Osteoblast (primary cell): ENCODE data around the gene SYNE1. TPM values are rescaled to one million over a fixed set of nuclear protein-coding genes. Genes with fewer than 3 reads are reported as not detected.
A peak's percentile ranks its signal among the peaks of the same experiment; 100 is the strongest.

ENCODE experiments used
- DNase-seq: peaks from one replicate; pipeline ENCODE4 v3.0.0; 2011; ENCODE audit warnings: low spot score, mixed read lengths; ENCODE audit not compliant: insufficient read length; ENCODE audit errors: missing footprints
- H2AFZ ChIP-seq: 2 replicates; pipeline ENCODE4 v1.6.0; 2011; ENCODE audit warnings: mild to moderate bottlenecking, low read length
- H3K27ac ChIP-seq: 2 replicates; pipeline ENCODE4 v1.5.1; 2011; ENCODE audit warnings: mild to moderate bottlenecking, low read depth, low read length, moderate library complexity
- H3K27me3 ChIP-seq: 2 replicates; pipeline ENCODE4 v1.6.0; 2012; ENCODE audit warnings: mild to moderate bottlenecking, control low read depth, inconsistent platforms, low read length, moderate library complexity; ENCODE audit not compliant: insufficient read depth
- H3K36me3 ChIP-seq: 2 replicates; pipeline ENCODE4 v1.5.1; 2011; ENCODE audit warnings: mild to moderate bottlenecking, low read length, control low read depth, moderate library complexity; ENCODE audit not compliant: insufficient read depth
- H3K4me1 ChIP-seq: 2 replicates; pipeline ENCODE4 v1.5.1; 2011; ENCODE audit warnings: mild to moderate bottlenecking, low read length, control low read depth, moderate library complexity; ENCODE audit not compliant: insufficient read depth
- H3K4me2 ChIP-seq: 2 replicates; pipeline ENCODE4 v1.6.0; 2011; ENCODE audit warnings: mild to moderate bottlenecking, low read length; ENCODE audit not compliant: insufficient read depth
- H3K4me3 ChIP-seq: fragments of 200-600 bp; sonication (generic); 3 replicates; pipeline ENCODE4 v1.5.1; 2012; ENCODE audit warnings: mild to moderate bottlenecking, low read length, inconsistent platforms; ENCODE audit not compliant: insufficient read depth
- H3K79me2 ChIP-seq: 2 replicates; pipeline ENCODE4 v1.6.0; 2012; ENCODE audit warnings: mild to moderate bottlenecking, low read length, control low read depth, inconsistent platforms; ENCODE audit not compliant: insufficient read depth
- H3K9me3 ChIP-seq: 2 replicates; pipeline ENCODE4 v1.5.1; 2011; ENCODE audit warnings: low read depth, low read length, control low read depth
- H4K20me1 ChIP-seq: 2 replicates; pipeline ENCODE4 v1.6.0; 2012; ENCODE audit warnings: mild to moderate bottlenecking, low read length, control low read depth; ENCODE audit not compliant: insufficient read depth
- total RNA-seq: library from RNA; depleted of rRNA; stranded (reverse); fragments of >200 nt; gene quantifications from 2 replicates; pipeline ENCODE4 v1.2.3, GENCODE V29; 2012
- TF ChIP-seq, protein P1 (sequence below): IDR thresholded peaks from 2 replicates; pipeline ENCODE4 v1.5.1; 2011; ENCODE audit warnings: mild to moderate bottlenecking, low read depth, low read length, moderate library complexity; ENCODE audit errors: extremely low read depth

SYNE1 gene
- total RNA-seq, 1 donor: 240 TPM

DNA sequence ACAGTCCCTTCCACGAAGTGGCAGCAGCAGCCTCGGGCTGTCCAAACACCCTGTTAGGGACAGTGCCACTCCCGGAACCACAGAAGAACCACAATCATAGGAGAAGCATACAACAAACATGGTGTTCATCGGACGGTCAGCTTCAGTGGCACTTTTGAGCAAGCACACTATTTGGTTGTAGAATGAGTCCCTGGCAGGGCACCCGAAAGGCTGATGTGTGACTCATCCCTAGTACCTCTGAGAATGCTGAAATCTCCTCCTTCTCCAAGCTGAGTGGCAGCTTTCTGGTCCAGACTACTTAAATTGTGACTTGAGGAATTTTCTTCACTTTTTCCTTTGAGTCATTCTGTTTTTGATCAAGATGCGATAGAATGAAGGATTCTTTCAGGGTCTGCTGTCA is 547.2 kb downstream of the SYNE1 start:
- TF ChIP-seq, protein P1, sequence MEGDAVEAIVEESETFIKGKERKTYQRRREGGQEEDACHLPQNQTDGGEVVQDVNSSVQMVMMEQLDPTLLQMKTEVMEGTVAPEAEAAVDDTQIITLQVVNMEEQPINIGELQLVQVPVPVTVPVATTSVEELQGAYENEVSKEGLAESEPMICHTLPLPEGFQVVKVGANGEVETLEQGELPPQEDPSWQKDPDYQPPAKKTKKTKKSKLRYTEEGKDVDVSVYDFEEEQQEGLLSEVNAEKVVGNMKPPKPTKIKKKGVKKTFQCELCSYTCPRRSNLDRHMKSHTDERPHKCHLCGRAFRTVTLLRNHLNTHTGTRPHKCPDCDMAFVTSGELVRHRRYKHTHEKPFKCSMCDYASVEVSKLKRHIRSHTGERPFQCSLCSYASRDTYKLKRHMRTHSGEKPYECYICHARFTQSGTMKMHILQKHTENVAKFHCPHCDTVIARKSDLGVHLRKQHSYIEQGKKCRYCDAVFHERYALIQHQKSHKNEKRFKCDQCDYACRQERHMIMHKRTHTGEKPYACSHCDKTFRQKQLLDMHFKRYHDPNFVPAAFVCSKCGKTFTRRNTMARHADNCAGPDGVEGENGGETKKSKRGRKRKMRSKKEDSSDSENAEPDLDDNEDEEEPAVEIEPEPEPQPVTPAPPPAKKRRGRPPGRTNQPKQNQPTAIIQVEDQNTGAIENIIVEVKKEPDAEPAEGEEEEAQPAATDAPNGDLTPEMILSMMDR: no peak
- no peaks in the 10 kb centered on the region for H3K9me3 ChIP-seq
- H3K4me3 ChIP-seq: no peak overlapping the region
- peak overlapping the region; percentile 79 for H2AFZ ChIP-seq
- peak overlapping the region; percentile 17 for H3K27ac ChIP-seq
- H3K4me1 ChIP-seq: peaks cover 28% of the 10 kb centered on the region
- DNase-seq: no peak
- H4K20me1 ChIP-seq: no peaks in the 10 kb centered on the region
- no peaks in the 10 kb centered on the region for H3K27me3 ChIP-seq
- H3K79me2 ChIP-seq: no peaks in the 10 kb centered on the region
- peak overlapping the region; percentile 59 for H3K4me2 ChIP-seq
- no peaks in the 10 kb centered on the region for H3K36me3 ChIP-seq

DNA sequence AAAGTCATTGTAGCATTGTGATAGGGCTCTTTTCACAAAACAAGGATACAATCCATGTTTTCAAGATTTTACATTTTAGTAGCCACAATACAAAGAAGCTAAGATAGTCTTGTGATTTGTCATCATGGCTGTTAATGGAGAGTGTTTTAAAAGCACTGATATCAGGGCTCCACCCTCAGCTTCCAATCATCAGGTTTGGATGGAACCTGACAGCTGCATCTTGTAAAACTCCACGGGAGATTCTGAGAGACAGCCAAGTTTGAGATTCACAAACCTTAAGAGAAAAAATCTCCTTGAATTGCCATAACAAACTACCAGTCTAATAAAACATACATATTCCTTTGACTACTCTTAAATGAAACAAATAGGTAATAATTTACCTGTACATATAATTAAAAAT is 549.5 kb downstream of the SYNE1 start:
- Histone ChIP-seq H4K20me1 (no peaks in the 10 kb centered on the region), H3K36me3 (no peaks in the 10 kb centered on the region), H3K27me3 (no peaks in the 10 kb centered on the region), H3K4me2 (no peak overlapping the region), H3K4me3 (no peak overlapping the region), H2AFZ (no peak overlapping the region), H3K27ac (no peak overlapping the region), H3K79me2 (no peaks in the 10 kb centered on the region), H3K9me3 (no peaks in the 10 kb centered on the region), H3K4me1 (peaks cover 28% of the 10 kb centered on the region)
- DNase-seq: no peak
- TF ChIP-seq, protein P1: no peak

DNA sequence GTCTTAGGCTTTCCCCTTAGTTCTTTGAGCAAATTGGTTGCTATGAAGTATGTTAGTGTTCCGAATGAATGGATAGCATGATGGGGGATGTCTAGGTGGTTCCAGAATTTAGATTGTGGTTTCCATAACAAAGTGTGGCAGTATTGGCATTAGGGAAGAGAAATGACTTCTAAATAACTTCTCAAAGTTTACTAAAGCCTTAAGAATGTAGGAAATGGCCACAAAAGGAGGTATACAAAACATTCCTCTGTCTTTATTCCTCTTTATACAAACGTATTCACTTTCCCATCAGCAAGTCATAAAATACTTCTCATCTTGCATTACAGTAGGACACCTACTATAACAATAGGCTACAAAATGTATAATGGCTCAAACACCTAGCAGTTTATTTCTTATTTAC is 550.1 kb downstream of the SYNE1 start:
- DNase-seq: no peak
- peak overlapping the region; percentile 21 for H3K27ac ChIP-seq
- no peaks in the 10 kb centered on the region for H3K27me3 ChIP-seq
- peaks cover 25% of the 10 kb centered on the region for H3K4me1 ChIP-seq
- no peak overlapping the region for H3K4me3 ChIP-seq
- H2AFZ ChIP-seq: no peak overlapping the region
- TF ChIP-seq, protein P1: no peak
- no peaks in the 10 kb centered on the region for H3K36me3 ChIP-seq
- H3K4me2 ChIP-seq: no peak overlapping the region
- H4K20me1 ChIP-seq: no peaks in the 10 kb centered on the region
- no peaks in the 10 kb centered on the region for H3K9me3 ChIP-seq
- H3K79me2 ChIP-seq: no peaks in the 10 kb centered on the region

DNA sequence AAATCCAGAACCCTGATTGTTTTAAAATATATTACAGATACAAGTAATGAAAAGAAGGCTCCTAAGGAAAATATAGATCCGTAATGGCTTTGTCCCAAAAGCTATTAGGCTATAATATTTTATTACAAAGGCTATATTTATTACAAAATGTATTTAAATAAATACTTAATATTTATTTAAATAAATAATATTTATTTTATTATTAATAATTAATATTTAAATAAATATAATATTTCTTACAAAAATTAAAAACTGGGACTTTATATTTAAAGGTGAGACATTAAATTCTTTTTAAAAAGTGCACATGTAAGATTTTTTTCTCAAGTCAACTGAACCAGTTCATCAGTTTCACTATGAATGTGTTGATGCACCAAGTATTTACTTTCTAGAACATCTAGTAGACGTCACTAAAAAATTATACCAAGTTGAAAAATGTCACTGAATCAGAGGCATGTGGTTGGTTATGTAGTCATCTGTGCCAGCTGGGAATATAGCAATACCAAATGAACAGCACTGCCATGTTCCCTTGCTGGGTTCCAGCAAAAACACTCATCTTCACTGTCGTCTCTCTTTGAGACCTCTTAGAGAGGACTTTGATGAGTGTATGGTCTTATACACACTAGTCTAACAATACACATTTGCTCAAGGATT is 550.8 kb downstream of the SYNE1 start:
- Histone ChIP-seq H3K4me2 (no peak overlapping the region), H3K79me2 (no peaks in the 10 kb centered on the region), H3K27ac (no peak overlapping the region), H4K20me1 (no peaks in the 10 kb centered on the region), H3K4me3 (no peak overlapping the region), H3K36me3 (no peaks in the 10 kb centered on the region), H3K4me1 (peaks cover 18% of the 10 kb centered on the region), H3K27me3 (no peaks in the 10 kb centered on the region), H3K9me3 (no peaks in the 10 kb centered on the region), H2AFZ (no peak overlapping the region)
- TF ChIP-seq, protein P1: no peak
- no peak for DNase-seq
